Measurements from ENCODE around the gene SCN3B.

- no peak for TF ChIP-seq CTCF (IDR thresholded peaks at IDR 0.05)
- no peak for TF ChIP-seq POLR2AphosphoS5 (IDR thresholded peaks at IDR 0.05; ENCODE audit: insufficient read depth in 1 of 2, low read depth in 1 of 2)
Observed at GRCh38 chr11:123641495-123641840, 13.0 kb downstream of the SCN3B start.

All from vagina (tissue), 2 donors.